ENCODE measurements around the gene THSD4.

DNA sequence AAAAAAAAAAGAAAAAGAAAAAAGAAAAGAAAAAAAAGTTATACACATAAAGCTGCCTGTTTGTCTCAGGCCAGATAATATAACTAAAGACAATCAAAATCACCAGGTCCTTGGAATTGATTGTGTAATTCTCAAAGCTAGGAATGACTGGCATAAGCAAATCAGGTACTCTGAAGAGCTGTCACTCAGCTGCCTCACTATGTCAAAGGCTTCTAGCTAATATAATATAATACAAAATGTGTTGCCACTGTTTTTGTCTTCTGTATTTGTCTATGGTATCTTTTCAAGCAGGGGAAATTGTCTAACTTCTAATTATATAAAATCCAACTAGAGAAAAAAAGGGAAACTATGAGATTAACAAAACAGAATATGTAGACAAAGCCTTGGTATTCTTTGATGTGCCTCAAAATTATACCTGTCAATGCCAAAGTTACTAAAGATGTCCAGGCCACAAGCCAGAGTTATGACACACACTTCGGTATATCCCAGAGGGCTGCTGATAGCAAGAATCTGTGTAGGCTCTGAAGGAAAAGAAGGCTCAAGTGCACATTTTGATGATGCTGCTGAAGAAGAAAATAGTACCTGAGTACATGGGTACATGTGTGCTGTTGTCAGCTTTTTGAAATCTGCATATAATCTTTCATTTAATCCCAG lies 658.1 kb downstream of the THSD4 start:
- TF ChIP-seq, protein P1, sequence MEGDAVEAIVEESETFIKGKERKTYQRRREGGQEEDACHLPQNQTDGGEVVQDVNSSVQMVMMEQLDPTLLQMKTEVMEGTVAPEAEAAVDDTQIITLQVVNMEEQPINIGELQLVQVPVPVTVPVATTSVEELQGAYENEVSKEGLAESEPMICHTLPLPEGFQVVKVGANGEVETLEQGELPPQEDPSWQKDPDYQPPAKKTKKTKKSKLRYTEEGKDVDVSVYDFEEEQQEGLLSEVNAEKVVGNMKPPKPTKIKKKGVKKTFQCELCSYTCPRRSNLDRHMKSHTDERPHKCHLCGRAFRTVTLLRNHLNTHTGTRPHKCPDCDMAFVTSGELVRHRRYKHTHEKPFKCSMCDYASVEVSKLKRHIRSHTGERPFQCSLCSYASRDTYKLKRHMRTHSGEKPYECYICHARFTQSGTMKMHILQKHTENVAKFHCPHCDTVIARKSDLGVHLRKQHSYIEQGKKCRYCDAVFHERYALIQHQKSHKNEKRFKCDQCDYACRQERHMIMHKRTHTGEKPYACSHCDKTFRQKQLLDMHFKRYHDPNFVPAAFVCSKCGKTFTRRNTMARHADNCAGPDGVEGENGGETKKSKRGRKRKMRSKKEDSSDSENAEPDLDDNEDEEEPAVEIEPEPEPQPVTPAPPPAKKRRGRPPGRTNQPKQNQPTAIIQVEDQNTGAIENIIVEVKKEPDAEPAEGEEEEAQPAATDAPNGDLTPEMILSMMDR (IDR thresholded peaks at IDR 0.05), result no peak
- TF ChIP-seq POLR2AphosphoS5 (IDR thresholded peaks at IDR 0.05) (no peak), EP300 (IDR thresholded peaks at IDR 0.05) (no peak)

Data from sigmoid colon (tissue), 4 donors.